HepG2 (cell line): ENCODE results near the gene TADA2A. TPM values are rescaled to one million over a fixed set of nuclear protein-coding genes. Genes with fewer than 3 reads are reported as not detected.
A peak's percentile ranks its signal among the peaks of the same experiment; 100 is the strongest.

ENCODE experiments used
- DZIP1 ChIP-seq: sonication (generic); formaldehyde crosslinking; IDR thresholded peaks from 2 replicates; pipeline ENCODE4 v1.5.0; 2020; ENCODE audit warnings: mild to moderate bottlenecking, missing genetic modification reagents
- IKZF5 ChIP-seq: IDR thresholded peaks from 2 replicates; pipeline ENCODE4 v1.6.1; 2018; ENCODE audit warnings: missing genetic modification reagents, mild to moderate bottlenecking, missing compliant biosample characterization
- MIER2 ChIP-seq: IDR thresholded peaks from 2 replicates; pipeline ENCODE4 v1.6.1; 2016; ENCODE audit warnings: missing biosample characterization, missing genetic modification reagents
- NR2C2 ChIP-seq: sonication (generic); formaldehyde crosslinking; IDR thresholded peaks from 2 replicates; pipeline ENCODE4 v1.4.0; 2020; ENCODE audit warnings: missing genetic modification reagents, mild to moderate bottlenecking, moderate library complexity, borderline replicate concordance
- NR3C1 ChIP-seq: sonication (generic); formaldehyde crosslinking; IDR thresholded peaks from 2 replicates; pipeline ENCODE4 v1.4.0; 2020; ENCODE audit warnings: missing genetic modification reagents
- RELA ChIP-seq: sonication (generic); formaldehyde crosslinking; IDR thresholded peaks from 2 replicates; pipeline ENCODE4 v1.4.0; 2020; ENCODE audit warnings: missing genetic modification reagents
- SAP130 ChIP-seq: IDR thresholded peaks from 2 replicates; pipeline ENCODE4 v1.6.1; 2016; ENCODE audit warnings: low read depth
- SRSF4 ChIP-seq: fragments of 200-400 bp; formaldehyde crosslinking; IDR thresholded peaks from one replicate; pipeline ENCODE4 v1.6.1; 2018; ENCODE audit warnings: mild to moderate bottlenecking, low read depth, low read length, moderate library complexity; ENCODE audit not compliant: poor library complexity, severe bottlenecking
- TMF1 ChIP-seq: sonication (generic); formaldehyde crosslinking; IDR thresholded peaks from 2 replicates; pipeline ENCODE4 v1.8.1; 2022; ENCODE audit warnings: low read depth, missing genetic modification reagents
- ZNF296 ChIP-seq: sonication (generic); formaldehyde crosslinking; conservative IDR thresholded peaks from 2 replicates; pipeline ENCODE4 v1.5.0; 2020; ENCODE audit warnings: mild to moderate bottlenecking, missing genetic modification reagents
- ZNF749 ChIP-seq: sonication (generic); formaldehyde crosslinking; IDR thresholded peaks from 2 replicates; pipeline ENCODE4 v1.8.0; 2022; ENCODE audit warnings: mild to moderate bottlenecking, missing genetic modification reagents, moderate library complexity, borderline replicate concordance
- ZNF772 ChIP-seq: sonication (generic); formaldehyde crosslinking; IDR thresholded peaks from 2 replicates; pipeline ENCODE4 v1.5.0; 2020; ENCODE audit warnings: mild to moderate bottlenecking, missing genetic modification reagents
- ZNF878 ChIP-seq: sonication (generic); formaldehyde crosslinking; IDR thresholded peaks from 2 replicates; pipeline ENCODE4 v1.8.1; 2023; ENCODE audit warnings: mild to moderate bottlenecking, missing genetic modification reagents, moderate library complexity
- ZXDC ChIP-seq: sonication (generic); formaldehyde crosslinking; IDR thresholded peaks from 2 replicates; pipeline ENCODE4 v1.5.0; 2020; ENCODE audit warnings: mild to moderate bottlenecking, missing genetic modification reagents
- polyA plus RNA-seq, 8 experiments: library from polyadenylated mRNA; depleted of rRNA in 3 of 8; stranded (reverse) in 7 of 8; unstranded in 1 of 8; fragments of >200 nt; fragmentation: Illumina TruSeq in 4 of 8; extraction: Trizol in 4 of 8; gene quantifications; 2 replicates each; pipeline versions ENCODE4 v1.2.1 to v1.2.3, GENCODE V29; 2011 to 2016; ENCODE audit warnings: low read depth in 4 of 8, missing spikeins in 1 of 8, mixed read lengths in 1 of 8; ENCODE audit not compliant: insufficient read depth in 1 of 8
- total RNA-seq, 5 experiments: library from RNA; depleted of rRNA; stranded (reverse); fragments of >200 nt; fragmentation: Illumina TruSeq; extraction: Trizol; gene quantifications; 2 replicates each; pipeline ENCODE4 v1.2.3, GENCODE V29; 2016; ENCODE audit warnings: low read depth in 1 of 5
- TF ChIP-seq, protein P1 (sequence below): sonication (generic); formaldehyde crosslinking; IDR thresholded peaks from 2 replicates; pipeline ENCODE4 v1.4.0; 2020; ENCODE audit warnings: missing genetic modification reagents
- TF ChIP-seq, protein P2 (sequence below): sonication (generic); formaldehyde crosslinking; IDR thresholded peaks from 2 replicates; pipeline ENCODE4 v1.4.0; 2020; ENCODE audit warnings: low read depth, missing genetic modification reagents
- TF ChIP-seq, protein P3 (sequence below): sonication (generic); formaldehyde crosslinking; IDR thresholded peaks from 2 replicates; pipeline ENCODE4 v1.8.0; 2022; ENCODE audit warnings: mild to moderate bottlenecking, missing genetic modification reagents, moderate library complexity

TADA2A gene
- total and polyA plus RNA-seq, 2 of the 13 experiments (the other 11 are each of a cell fraction or from before 2014, with no cell fraction given): 8.0 to 14.0 TPM

GRCh38 chr17:37405955-37406634 is 591 bp upstream of the TADA2A start (continued):
- TF ChIP-seq DZIP1 (CRISPR knock-in tag) (no peak), MIER2 (CRISPR knock-in tag) (no peak), ZNF749 (no peak), NR2C2 (no peak), IKZF5 (CRISPR knock-in tag) (no peak), TMF1 (0 out of 2 replicates have a peak, but pooled peaks have one; percentile 12), SRSF4 (no peak), RELA (no peak), ZNF772 (no peak), ZNF296 (CRISPR knock-in tag) (no peak), ZNF878 (CRISPR knock-in tag) (no peak), SAP130 (CRISPR knock-in tag) (peak; percentile 76; the same call in 1 of the 2 replicates), ZXDC (CRISPR knock-in tag) (0 out of 2 replicates have a peak, but pooled peaks have one; percentile 12), NR3C1 (CRISPR knock-in tag) (no peak)
- TF ChIP-seq, protein P1, sequence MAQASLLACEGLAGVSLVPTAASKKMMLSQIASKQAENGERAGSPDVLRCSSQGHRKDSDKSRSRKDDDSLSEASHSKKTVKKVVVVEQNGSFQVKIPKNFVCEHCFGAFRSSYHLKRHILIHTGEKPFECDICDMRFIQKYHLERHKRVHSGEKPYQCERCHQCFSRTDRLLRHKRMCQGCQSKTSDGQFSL (CRISPR knock-in tag): no peak
- TF ChIP-seq, protein P2, sequence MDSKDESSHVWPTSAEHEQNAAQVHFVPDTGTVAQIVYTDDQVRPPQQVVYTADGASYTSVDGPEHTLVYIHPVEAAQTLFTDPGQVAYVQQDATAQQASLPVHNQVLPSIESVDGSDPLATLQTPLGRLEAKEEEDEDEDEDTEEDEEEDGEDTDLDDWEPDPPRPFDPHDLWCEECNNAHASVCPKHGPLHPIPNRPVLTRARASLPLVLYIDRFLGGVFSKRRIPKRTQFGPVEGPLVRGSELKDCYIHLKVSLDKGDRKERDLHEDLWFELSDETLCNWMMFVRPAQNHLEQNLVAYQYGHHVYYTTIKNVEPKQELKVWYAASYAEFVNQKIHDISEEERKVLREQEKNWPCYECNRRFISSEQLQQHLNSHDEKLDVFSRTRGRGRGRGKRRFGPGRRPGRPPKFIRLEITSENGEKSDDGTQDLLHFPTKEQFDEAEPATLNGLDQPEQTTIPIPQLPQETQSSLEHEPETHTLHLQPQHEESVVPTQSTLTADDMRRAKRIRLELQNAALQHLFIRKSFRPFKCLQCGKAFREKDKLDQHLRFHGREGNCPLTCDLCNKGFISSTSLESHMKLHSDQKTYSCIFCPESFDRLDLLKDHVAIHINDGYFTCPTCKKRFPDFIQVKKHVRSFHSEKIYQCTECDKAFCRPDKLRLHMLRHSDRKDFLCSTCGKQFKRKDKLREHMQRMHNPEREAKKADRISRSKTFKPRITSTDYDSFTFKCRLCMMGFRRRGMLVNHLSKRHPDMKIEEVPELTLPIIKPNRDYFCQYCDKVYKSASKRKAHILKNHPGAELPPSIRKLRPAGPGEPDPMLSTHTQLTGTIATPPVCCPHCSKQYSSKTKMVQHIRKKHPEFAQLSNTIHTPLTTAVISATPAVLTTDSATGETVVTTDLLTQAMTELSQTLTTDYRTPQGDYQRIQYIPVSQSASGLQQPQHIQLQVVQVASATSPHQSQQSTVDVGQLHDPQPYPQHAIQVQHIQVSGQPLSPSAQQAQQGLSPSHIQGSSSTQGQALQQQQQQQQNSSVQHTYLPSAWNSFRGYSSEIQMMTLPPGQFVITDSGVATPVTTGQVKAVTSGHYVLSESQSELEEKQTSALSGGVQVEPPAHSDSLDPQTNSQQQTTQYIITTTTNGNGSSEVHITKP: no peak
- TF ChIP-seq, protein P3, sequence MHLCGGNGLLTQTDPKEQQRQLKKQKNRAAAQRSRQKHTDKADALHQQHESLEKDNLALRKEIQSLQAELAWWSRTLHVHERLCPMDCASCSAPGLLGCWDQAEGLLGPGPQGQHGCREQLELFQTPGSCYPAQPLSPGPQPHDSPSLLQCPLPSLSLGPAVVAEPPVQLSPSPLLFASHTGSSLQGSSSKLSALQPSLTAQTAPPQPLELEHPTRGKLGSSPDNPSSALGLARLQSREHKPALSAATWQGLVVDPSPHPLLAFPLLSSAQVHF: no peak
